GM19035 (cell line): Measurements from ENCODE around the gene P2RY8.
"Not testable (repeated sequence)": the region's sequence is repeated elsewhere in the genome, so short reads cannot be mapped to it uniquely, and the experiment has no call there.

Experiments used
- ATAC-seq: cut with Tn5 transposase; IDR thresholded peaks from one replicate; pipeline ENCODE4 v1.9.1; 2021; ENCODE audit not compliant: unreplicated experiment

The P2RY8 gene

GRCh38 chrX:1521459-1521956 lies 15.5 kb downstream of the P2RY8 start:
- peak; percentile 88 for ATAC-seq

GRCh38 chrX:1520350-1520749 lies 16.6 kb downstream of the P2RY8 start:
- no peak for ATAC-seq

DNA sequence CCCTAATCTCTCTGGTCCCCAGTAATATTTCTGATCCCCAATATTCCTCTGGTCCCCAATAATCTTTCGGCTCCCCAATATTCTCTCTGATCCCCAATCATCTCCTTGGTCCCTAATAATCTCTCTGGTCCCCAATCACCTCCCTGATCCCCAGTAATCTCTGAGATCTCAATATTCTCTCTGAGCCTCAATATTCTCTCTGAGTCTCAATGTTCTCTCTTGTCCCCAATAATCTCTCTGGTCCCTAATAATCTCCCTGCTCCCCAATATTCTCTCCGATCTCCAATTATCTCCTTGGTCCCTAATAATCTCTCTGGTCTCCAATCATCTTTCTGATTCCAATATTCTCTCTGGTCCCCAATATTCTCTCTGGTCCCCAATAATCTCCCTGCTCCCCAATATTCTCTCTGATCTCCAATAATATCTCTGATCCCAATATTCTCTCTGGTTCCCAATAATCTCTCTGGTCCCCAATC lies 17.9 kb downstream of the P2RY8 start:
- ATAC-seq = no peak

DNA sequence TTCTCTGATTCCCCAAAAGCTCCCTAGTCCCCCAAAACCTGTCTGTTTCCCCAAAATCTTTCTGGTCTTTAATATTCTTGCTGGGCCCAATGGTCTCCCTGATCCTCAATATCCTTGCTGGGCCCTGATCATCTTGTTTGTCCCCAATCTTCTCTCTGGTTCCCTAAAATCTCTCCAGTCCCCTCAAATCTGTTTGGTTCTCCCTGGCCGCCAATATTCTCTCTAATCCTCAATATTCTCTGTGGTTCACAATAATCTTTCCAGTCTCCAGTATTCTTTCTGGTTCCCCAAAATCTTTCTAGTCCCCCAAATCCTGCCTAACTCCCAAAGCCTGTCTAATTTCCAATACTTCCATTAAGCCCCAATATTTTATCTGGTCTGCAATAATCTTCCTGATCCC lies 18.5 kb downstream of the P2RY8 start:
- ATAC-seq = no peak

DNA sequence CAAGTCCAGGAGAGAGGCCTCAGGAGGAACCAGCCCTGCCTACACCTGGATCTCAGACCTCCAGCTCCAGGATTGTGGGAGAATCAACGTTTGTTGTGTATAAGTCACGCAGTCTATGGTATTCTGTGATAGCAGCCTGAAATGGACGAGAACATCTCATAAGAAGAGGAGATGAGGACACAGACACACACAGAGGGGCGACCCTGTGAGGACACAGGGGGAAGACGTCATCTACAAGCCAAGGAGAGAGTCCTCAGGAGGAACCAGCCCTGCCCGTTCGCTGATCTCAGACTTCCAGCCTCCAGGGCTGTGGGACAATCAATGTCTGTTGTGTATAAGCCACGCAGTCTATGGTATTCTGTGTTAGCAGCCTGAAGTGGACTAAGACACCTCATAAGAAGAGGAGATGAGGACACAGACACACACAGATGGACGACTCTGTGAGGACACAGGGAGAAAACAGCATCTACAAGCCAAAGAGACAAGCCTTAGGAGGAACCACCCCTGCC lies 20.3 kb downstream of the P2RY8 start:
- ATAC-seq = no peak

DNA sequence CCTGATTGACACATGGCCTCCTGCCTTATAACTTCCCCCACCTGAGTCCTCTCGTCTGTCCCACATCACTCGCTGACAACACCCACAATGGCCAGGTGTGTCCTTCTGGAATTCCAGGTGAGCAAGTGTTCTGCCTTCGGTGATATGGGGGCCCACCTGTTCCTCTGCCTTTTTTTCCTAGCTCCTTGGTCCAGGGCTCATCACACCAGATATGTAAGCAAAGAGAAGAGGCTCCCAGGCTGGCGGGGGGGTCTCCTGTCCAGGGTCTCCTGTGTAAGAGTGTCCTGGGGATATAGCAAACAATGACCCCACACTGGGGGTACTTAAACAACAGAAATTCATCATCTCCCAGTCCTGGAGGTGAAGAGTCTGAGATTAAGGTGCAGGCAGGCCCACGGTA lies 25.2 kb downstream of the P2RY8 start:
- no peak for ATAC-seq

DNA sequence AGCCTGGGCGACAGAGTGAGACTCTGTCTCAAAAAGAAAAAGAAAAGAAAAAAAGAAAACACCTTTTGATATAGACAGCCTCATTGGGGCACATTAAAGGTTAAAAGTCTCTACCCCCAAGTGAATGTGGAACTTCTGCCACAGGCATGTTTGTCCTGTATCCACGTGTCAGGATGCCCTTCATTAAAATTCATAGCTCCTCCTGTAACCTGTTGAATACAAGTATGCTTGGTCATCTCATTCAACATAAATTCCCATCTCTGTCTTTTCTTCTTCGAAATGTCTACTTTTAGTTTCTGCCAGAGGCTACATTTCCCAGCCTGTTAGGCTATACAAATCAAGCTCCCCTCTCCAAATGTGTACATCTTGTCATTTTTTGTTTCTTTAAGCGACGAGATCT lies 25.8 kb downstream of the P2RY8 start:
- no peak for ATAC-seq

DNA sequence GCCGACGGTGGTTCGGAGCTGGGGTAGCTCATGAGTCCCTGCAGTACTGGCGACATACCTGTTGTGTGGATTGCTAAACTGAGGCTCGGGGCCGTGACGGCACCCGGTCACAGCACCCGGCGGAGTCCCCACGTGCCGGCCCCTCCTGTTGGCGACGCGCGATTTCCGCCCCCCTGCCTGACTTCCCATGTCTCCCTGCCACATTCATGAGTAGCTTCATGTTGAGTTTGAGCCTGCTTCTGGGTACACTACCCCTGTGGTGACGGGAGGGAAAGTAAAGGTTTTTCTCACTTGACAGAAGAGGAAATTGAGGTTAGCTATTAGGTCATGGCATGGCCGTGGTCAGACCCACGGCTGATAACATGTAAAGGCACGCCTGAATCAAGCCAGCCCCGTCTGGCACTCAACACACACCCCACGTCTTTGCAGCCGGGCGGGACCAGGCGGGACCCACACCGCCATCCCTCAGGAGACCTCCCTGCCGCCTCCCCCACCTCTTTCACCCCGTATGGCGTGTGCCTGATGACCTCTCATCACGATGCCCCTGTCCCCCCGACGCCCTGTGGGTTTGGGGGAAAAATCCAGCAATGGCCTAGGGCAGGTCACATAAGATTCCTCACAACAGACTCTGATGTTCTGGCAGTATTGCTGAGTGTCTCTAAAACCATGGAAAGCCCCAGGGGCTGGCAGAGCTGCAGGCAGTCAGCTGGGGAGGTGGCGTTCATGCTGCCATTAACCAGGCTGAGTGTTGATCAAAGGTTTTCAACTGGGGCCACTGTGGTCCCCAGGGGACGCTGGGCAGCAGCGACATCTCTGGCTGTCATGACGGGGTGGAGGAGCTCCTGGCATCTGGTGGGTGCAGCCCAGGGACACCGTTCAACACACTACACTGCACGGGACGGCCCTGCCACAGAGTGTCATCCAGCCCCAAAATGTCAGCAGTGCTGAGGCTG lies 29.2 kb downstream of the P2RY8 start:
- ATAC-seq = peak; percentile 69

- no peak for ATAC-seq
These were observed 30.1 kb downstream of the P2RY8 start for GRCh38 chrX:1506916-1507315.

DNA sequence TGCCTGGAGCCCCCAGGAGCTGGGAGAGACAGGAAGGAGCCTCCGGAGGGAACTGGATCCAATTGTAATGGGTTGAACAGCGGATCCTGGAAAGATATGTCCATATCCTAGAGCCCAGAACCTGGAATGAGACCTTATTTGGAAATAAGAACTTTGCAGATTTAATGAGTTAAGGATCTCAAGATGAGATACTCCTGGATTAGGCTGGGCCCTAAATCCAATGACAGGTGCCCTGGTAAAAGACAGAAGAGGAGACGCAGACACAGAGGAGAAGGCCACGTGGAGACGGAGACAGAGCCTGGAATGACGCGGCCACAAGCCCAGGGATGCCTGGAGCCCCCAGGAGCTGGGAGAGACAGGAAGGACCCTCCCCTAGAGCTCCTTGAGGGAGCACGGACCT lies 34.1 kb downstream of the P2RY8 start:
- ATAC-seq = no peak

GRCh38 chrX:1502241-1502640 lies 34.7 kb downstream of the P2RY8 start:
- peak; percentile 29 for ATAC-seq

- ATAC-seq = peak; percentile 63
These were observed 36.0 kb downstream of the P2RY8 start for GRCh38 chrX:1500701-1501624.

GRCh38 chrX:1496076-1496475 lies 40.9 kb downstream of the P2RY8 start:
- no peak for ATAC-seq

GRCh38 chrX:1493877-1494510 lies 43.0 kb downstream of the P2RY8 start:
- ATAC-seq = peak; percentile 49

DNA sequence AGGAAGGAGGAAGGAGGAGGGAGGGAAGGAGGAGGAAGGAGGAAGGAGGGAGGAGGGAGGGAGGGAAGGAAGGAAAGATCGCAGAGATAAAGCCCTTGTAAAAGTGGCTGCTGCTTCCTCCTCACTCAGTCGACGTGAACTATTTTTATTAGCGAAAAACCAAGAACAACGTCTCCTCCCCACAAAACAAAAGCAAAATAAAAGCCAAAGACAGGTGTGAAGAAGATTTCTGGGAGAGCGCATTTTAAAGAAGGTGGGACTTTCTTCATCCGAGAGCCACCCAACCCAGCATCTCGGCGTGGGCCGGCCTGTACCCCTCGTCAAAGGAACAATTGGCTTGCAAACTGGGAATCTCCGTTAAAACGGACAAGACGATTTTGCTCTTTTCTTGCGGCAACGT lies 43.6 kb downstream of the P2RY8 start:
- peak; percentile 11 for ATAC-seq

DNA sequence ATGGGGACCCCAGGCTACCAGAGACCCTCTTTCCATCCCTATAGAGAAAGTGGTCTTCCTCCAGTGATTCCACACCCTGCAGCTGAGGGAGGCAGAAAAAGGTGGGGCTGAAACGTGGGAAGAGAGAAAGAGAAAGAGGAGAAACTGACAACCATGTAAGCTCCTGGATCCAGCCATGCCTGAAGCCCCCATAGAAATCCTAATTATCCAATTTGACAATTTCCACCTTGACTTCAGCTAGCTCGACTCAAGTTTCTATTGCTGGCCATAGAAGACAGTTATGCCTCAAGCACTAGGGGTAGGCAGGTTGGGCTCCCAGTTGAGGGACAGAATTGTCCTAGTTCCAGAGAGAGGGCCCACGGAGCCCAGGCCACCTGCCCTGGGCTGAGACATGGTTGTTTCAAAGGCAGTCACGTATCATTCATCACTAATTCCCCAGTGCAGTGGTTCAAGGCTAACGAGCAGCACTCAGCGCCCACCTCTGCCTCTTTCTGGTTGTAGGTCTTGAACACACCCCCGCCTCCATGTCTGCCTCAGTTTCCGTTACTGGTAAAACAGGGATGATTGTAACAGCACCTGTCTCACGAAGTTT lies 44.5 kb downstream of the P2RY8 start:
- ATAC-seq = no peak

GRCh38 chrX:1491851-1492349 lies 45.1 kb downstream of the P2RY8 start:
- peak; percentile 74 for ATAC-seq

DNA sequence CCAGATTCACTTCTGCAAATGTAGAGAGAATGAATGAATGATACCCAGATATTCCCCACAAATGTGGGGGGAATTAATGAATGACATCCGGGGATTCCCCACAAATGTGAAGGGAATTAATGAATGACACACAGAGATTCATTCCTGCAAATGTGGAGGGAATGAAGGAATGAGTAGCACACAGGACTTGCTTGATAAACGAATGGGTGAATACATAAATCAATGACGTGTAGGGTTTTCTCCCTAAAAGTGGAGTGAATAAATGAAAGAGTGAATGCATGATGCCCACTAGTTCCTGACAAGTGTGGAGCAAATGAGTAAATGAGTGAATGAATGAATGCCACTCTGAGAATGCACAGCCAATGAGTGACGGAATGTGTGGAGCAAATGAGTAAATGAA lies 45.7 kb downstream of the P2RY8 start:
- not testable (repeated sequence) for ATAC-seq

GRCh38 chrX:1490723-1491122 lies 46.3 kb downstream of the P2RY8 start:
- ATAC-seq = not testable (repeated sequence)

DNA sequence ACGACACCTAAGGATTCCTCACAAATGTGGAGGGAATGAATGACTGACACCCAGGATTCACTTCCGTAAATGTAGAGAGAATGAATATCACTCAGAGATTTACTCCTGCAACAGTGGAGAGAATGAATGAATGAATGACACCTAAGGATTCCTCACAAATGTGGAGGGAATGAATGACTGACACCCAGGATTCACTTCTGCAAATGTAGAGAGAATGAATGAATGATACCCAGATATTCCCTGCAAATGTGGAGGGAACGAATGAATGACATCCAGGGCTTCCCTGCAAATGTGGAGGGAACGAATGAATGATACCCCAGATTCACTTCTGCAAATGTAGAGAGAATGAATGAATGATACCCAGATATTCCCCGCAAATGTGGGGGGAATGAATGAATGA lies 47.6 kb downstream of the P2RY8 start:
- not testable (repeated sequence) for ATAC-seq
